Panc1 (cell line): ENCODE results near the gene MRPS18A. TPM values are rescaled to one million over a fixed set of nuclear protein-coding genes. Genes with fewer than 3 reads are reported as not detected.

Experiments used
- ATAC-seq: fragments of 200-7000 bp; cut with Tn5 transposase; 2 replicates; pipeline ENCODE4 v1.9.1; 2020; ENCODE audit warnings: mild to moderate bottlenecking, moderate library complexity
- BruUV-seq: library from RNA; stranded (reverse); fragments of 400-500 nt; replicated peaks from 2 replicates; lab custom pipeline; 2021; lab: Mats Ljungman, UMichigan
- CTCF ChIA-PET: fragments of 300-600 bp; sonication (Branson Sonifier 250); formaldehyde crosslinking; loops from one replicate; lab custom pipeline; 2022; ENCODE audit warnings: antibody characterized with exemption; lab: Charles Lee
- POLR2A ChIA-PET: fragments of 300-600 bp; sonication (Branson Sonifier 250); formaldehyde crosslinking; loops from one replicate; lab custom pipeline; 2022; ENCODE audit warnings: antibody characterized with exemption; lab: Charles Lee
- DNase-seq: peaks from one replicate; pipeline ENCODE4 v3.0.0-alpha.2; 2010; ENCODE audit warnings: low read depth, low spot score
- H3K27ac ChIP-seq: 2 replicates; pipeline ENCODE4 v1.5.1; 2011; ENCODE audit warnings: mild to moderate bottlenecking, low read length, inconsistent platforms
- H3K27me3 ChIP-seq: fragments of 200-500 bp; sonication (Bioruptor generic); 2 replicates; pipeline ENCODE4 v1.6.0; 2014; ENCODE audit warnings: low read length, inconsistent platforms; ENCODE audit not compliant: control insufficient read depth, insufficient read depth
- H3K36me3 ChIP-seq: fragments of 200-500 bp; sonication (Bioruptor generic); 2 replicates; pipeline ENCODE4 v1.5.1; 2014; ENCODE audit warnings: inconsistent platforms, mild to moderate bottlenecking, low read length, moderate library complexity; ENCODE audit not compliant: control insufficient read depth, insufficient read depth
- H3K4me1 ChIP-seq: 2 replicates; pipeline ENCODE4 v1.5.1; 2011; ENCODE audit warnings: inconsistent platforms, mild to moderate bottlenecking, low read length, moderate library complexity; ENCODE audit not compliant: control insufficient read depth, insufficient read depth
- H3K4me3 ChIP-seq, 2 experiments: 2 replicates each; pipeline ENCODE4 v1.5.1; 2011 to 2012; ENCODE audit warnings: low read depth in 2 of 2, low read length in 2 of 2, mild to moderate bottlenecking in 2 of 2, inconsistent platforms in 1 of 2, moderate library complexity in 1 of 2
- H3K9me3 ChIP-seq: fragments of 200-500 bp; sonication (Bioruptor generic); 2 replicates; pipeline ENCODE4 v1.5.1; 2014; ENCODE audit warnings: low read depth, mild to moderate bottlenecking, inconsistent platforms, low read length, moderate library complexity; ENCODE audit not compliant: control insufficient read depth, insufficient read depth
- POLR2AphosphoS5 ChIP-seq: IDR thresholded peaks from 2 replicates; pipeline ENCODE4 v1.6.1; 2012; ENCODE audit warnings: mild to moderate bottlenecking, low read depth, low read length, moderate library complexity
- SIN3A ChIP-seq: IDR thresholded peaks from 2 replicates; pipeline ENCODE4 v1.6.1; 2012; ENCODE audit warnings: low read depth, mild to moderate bottlenecking, low read length, moderate library complexity, borderline replicate concordance; ENCODE audit not compliant: insufficient read depth
- TCF7L2 ChIP-seq: IDR thresholded peaks from 2 replicates; pipeline ENCODE4 v1.6.1; 2011; ENCODE audit warnings: mild to moderate bottlenecking, low read depth, low read length, inconsistent platforms
- in situ Hi-C: cut with HindIII; loops from 2 replicates; pipeline ENCODE4 v1.10.0; 2016; ENCODE audit warnings: low sequenced_read_pairs, low pct_unique_long_range_greater_than_20kb
- intact Hi-C: fragments of 100-400 bp; cut with micrococcal nuclease; formaldehyde crosslinking; loops from one replicate; pipeline ENCODE4 v1.10.0; 2022; ENCODE audit not compliant: unreplicated experiment
- total RNA-seq: library from RNA; stranded (reverse); gene quantifications from one replicate; pipeline ENCODE4 v1.2.1, GENCODE V29; 2021; ENCODE audit not compliant: unreplicated experiment
- TF ChIP-seq, protein P1 (sequence below): fragments of 450-650 bp; IDR thresholded peaks from 2 replicates; pipeline ENCODE4 v1.5.1; 2017; ENCODE audit warnings: mild to moderate bottlenecking
- TF ChIP-seq, protein P2 (sequence below), 2 experiments: IDR thresholded peaks; 2 replicates each; pipeline ENCODE4 v1.6.1; 2011 to 2012; ENCODE audit warnings: low read depth in 2 of 2, control low read depth in 1 of 2, low read length in 1 of 2, mild to moderate bottlenecking in 1 of 2, moderate library complexity in 1 of 2; ENCODE audit not compliant: insufficient read depth in 1 of 2

Gene MRPS18A
- total RNA-seq, 1 experiment from 2014 or later = 45.8 TPM

GRCh38 chr6:43728586-43728985 lies 41.0 kb upstream of the MRPS18A start:
- in situ Hi-C loops = no loop called here
- no peak for ATAC-seq
- no peaks in the 10 kb centered on the region for H3K4me1 ChIP-seq
- TF ChIP-seq, protein P1, sequence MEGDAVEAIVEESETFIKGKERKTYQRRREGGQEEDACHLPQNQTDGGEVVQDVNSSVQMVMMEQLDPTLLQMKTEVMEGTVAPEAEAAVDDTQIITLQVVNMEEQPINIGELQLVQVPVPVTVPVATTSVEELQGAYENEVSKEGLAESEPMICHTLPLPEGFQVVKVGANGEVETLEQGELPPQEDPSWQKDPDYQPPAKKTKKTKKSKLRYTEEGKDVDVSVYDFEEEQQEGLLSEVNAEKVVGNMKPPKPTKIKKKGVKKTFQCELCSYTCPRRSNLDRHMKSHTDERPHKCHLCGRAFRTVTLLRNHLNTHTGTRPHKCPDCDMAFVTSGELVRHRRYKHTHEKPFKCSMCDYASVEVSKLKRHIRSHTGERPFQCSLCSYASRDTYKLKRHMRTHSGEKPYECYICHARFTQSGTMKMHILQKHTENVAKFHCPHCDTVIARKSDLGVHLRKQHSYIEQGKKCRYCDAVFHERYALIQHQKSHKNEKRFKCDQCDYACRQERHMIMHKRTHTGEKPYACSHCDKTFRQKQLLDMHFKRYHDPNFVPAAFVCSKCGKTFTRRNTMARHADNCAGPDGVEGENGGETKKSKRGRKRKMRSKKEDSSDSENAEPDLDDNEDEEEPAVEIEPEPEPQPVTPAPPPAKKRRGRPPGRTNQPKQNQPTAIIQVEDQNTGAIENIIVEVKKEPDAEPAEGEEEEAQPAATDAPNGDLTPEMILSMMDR = no peak
- no peak for TF ChIP-seq TCF7L2
- TF ChIP-seq, protein P2, sequence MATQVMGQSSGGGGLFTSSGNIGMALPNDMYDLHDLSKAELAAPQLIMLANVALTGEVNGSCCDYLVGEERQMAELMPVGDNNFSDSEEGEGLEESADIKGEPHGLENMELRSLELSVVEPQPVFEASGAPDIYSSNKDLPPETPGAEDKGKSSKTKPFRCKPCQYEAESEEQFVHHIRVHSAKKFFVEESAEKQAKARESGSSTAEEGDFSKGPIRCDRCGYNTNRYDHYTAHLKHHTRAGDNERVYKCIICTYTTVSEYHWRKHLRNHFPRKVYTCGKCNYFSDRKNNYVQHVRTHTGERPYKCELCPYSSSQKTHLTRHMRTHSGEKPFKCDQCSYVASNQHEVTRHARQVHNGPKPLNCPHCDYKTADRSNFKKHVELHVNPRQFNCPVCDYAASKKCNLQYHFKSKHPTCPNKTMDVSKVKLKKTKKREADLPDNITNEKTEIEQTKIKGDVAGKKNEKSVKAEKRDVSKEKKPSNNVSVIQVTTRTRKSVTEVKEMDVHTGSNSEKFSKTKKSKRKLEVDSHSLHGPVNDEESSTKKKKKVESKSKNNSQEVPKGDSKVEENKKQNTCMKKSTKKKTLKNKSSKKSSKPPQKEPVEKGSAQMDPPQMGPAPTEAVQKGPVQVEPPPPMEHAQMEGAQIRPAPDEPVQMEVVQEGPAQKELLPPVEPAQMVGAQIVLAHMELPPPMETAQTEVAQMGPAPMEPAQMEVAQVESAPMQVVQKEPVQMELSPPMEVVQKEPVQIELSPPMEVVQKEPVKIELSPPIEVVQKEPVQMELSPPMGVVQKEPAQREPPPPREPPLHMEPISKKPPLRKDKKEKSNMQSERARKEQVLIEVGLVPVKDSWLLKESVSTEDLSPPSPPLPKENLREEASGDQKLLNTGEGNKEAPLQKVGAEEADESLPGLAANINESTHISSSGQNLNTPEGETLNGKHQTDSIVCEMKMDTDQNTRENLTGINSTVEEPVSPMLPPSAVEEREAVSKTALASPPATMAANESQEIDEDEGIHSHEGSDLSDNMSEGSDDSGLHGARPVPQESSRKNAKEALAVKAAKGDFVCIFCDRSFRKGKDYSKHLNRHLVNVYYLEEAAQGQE (IDR thresholded peaks at IDR 0.05; ENCODE audit: insufficient read depth in 1 of 2, low read depth in 2 of 2, low read length in 1 of 2) = no peak
- no peak for TF ChIP-seq POLR2AphosphoS5
- TF ChIP-seq SIN3A = no peak
- peaks cover 11% of the 10 kb centered on the region for H3K9me3 ChIP-seq
- no peaks in the 10 kb centered on the region for H3K36me3 ChIP-seq
- no TSS peak for BruUV-seq
- intact Hi-C loops = no loop called here
- H3K27me3 ChIP-seq = no peaks in the 10 kb centered on the region
- ChIA-PET POLR2A (no interaction called here), CTCF (interaction anchor here (0.8 kb wide), 1 partner anchor 41 kb away, joined by 3 read pairs; the partner anchor contains the start of gene VEGFA)
- no peak for DNase-seq
- no peak overlapping the region for H3K27ac ChIP-seq
- H3K4me3 ChIP-seq = no peak overlapping the region

DNA sequence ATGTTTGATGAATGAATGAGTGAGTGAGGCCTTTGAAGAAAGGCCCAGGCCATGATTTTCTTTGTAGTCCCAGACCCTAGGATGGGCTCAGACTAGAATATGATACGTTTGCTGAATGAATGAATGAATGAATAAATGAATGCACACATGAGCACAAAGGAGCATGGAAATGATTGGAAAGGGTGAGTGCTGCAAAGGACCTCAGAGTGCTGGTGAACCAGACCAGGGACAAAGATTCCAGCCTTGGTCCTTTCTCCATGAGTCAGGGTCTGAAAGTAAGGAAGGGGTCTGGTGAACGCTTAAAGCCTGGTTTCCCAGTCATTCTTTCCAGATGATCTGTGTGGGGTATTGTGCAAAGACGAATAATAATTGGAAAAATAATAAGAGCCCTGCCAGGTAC lies 40.0 kb upstream of the MRPS18A start:
- Histone ChIP-seq H3K9me3 (peaks cover 11% of the 10 kb centered on the region), H3K4me1 (no peaks in the 10 kb centered on the region), H3K36me3 (no peaks in the 10 kb centered on the region), H3K4me3 (no peak overlapping the region), H3K27me3 (no peaks in the 10 kb centered on the region), H3K27ac (no peak overlapping the region)
- no peak for ATAC-seq
- CTCF ChIA-PET = no interaction called here
- in situ Hi-C loops (no loop called here), intact Hi-C loops (no loop called here)
- no TSS peak for BruUV-seq
- TF ChIP-seq POLR2AphosphoS5 (no peak), SIN3A (no peak), TCF7L2 (no peak)
- TF ChIP-seq, protein P1 = no peak
- TF ChIP-seq, protein P2 (IDR thresholded peaks at IDR 0.05; ENCODE audit: insufficient read depth in 1 of 2, low read depth in 2 of 2, low read length in 1 of 2) = no peak
- DNase-seq = no peak
- POLR2A ChIA-PET = no interaction called here
